Omental fat pad (tissue), 4 donors: ENCODE data around the gene MYO9A. TPM values are rescaled to one million over a fixed set of nuclear protein-coding genes. Genes with fewer than 3 reads are reported as not detected.

ENCODE experiments used
- ATAC-seq: fragments of 150-250 bp; one replicate; pipeline ENCODE4 v1.9.1; 2016; ENCODE audit warnings: mild to moderate bottlenecking, moderate library complexity; ENCODE audit not compliant: low FRiP score
- DNase-seq: peaks from one replicate; pipeline ENCODE4 v3.0.0-alpha.2; 2019; ENCODE audit warnings: low spot score
- CTCF ChIP-seq, 3 donors: fragments of 450-650 bp; IDR thresholded peaks; one replicate each; pipeline ENCODE4 v1.5.1; 2016 to 2017; ENCODE audit warnings: antibody characterized with exemption in 3 of 3, mild to moderate bottlenecking in 3 of 3, moderate library complexity in 2 of 3
- total RNA-seq, 4 donors: library from RNA; depleted of rRNA; stranded (reverse); fragments of >200 nt; gene quantifications; one replicate each; pipeline ENCODE4 v1.1.0, GENCODE V29; 2016

MYO9A gene
- total RNA-seq, 4 donors from 2014 or later = 31.6 to 82.9 (median 48.7) TPM

DNA sequence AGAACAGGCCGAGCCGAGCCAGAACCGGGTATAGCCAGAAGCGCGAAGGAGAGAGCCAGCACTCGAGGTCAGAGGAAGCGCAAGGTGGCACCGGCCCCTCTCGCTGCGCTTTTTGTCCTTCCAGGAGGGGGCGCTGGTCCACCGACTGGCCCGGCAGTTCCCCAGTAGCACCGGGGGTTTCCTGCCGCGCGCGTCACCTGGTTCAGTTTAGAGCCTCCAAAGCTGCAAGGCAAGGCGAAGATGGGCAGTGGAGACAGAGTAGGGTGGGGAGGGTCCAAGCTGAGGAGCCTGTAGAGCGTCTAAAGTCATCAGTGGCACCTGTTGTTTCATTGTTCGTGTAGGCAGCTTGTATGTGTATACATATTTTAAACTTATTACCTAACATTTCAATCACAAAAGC lies 315.2 kb downstream of the MYO9A start:
- TF ChIP-seq CTCF (IDR thresholded peaks at IDR 0.05) = no peak
- DNase-seq (no peak), ATAC-seq (no peak)

- no peak for TF ChIP-seq CTCF (IDR thresholded peaks at IDR 0.05)
- ATAC-seq = no peak
- no peak for DNase-seq
These were observed 315.9 kb downstream of the MYO9A start for GRCh38 chr15:71801935-71802655.

- ATAC-seq (no peak), DNase-seq (no peak)
- peak in 2 of 3 donors; percentile 55 to 65 for TF ChIP-seq CTCF (IDR thresholded peaks at IDR 0.05)
These were observed 316.9 kb downstream of the MYO9A start for GRCh38 chr15:71800835-71801745.

GRCh38 chr15:71800190-71800589 lies 317.8 kb downstream of the MYO9A start:
- ATAC-seq (no peak), DNase-seq (no peak)
- TF ChIP-seq CTCF (IDR thresholded peaks at IDR 0.05) = no peak

GRCh38 chr15:71798641-71799040 lies 319.3 kb downstream of the MYO9A start:
- DNase-seq (no peak), ATAC-seq (no peak)
- TF ChIP-seq CTCF (IDR thresholded peaks at IDR 0.05) = no peak

DNA sequence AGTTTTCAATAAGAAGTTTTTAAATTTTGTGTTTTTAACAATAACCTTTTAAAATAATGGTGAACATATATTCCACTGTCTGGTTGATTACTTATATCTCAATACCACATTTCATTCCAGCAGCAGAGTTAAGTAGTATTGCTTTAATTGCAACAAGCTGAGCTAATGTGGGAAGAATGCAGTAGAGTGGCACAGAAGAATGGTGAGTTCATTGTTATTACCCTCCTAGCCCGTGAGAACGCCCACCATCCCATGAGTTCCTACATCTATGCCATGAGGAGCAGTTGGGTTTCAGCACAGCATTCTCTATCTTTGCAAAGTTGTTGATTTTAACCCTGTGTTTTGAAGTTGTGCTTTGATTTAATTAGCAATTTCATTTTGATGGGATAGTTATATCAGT lies 325.4 kb downstream of the MYO9A start:
- ATAC-seq (no peak), DNase-seq (no peak)
- TF ChIP-seq CTCF (IDR thresholded peaks at IDR 0.05) = no peak
